GM12878 (cell line): ENCODE data around the gene CPLX4. TPM values are rescaled to one million over a fixed set of nuclear protein-coding genes. Genes with fewer than 3 reads are reported as not detected.

ENCODE experiments used
- ATAC-seq: fragments of 200-7000 bp; cut with Tn5 transposase; 3 replicates; pipeline ENCODE4 v1.9.1; 2020; ENCODE audit warnings: mild to moderate bottlenecking, moderate library complexity
- BruUV-seq: library from RNA; stranded (reverse); fragments of 400-500 nt; replicated peaks from 2 replicates; lab custom pipeline; 2021; lab: Mats Ljungman, UMichigan
- CTCF ChIA-PET: fragments of 300-600 bp; sonication (Branson Sonifier 250); formaldehyde crosslinking; extraction: SDS; loops from one replicate; lab custom pipeline; 2021; ENCODE audit warnings: inconsistent platforms; lab: Yijun Ruan, JAX
- POLR2A ChIA-PET: fragments of 350-600 bp; formaldehyde crosslinking; extraction: SDS; loops from one replicate; lab custom pipeline; 2021; ENCODE audit warnings: inconsistent platforms; lab: Charles Lee
- RAD21 ChIA-PET: fragments of 300-600 bp; sonication (Branson Sonifier 250); formaldehyde crosslinking; loops from one replicate; lab custom pipeline; 2023; ENCODE audit warnings: antibody characterized with exemption; ENCODE audit not compliant: unreplicated experiment; lab: Charles Lee
- SMC1A ChIA-PET: fragments of 300-600 bp; sonication (Branson Sonifier 250); formaldehyde crosslinking; loops from one replicate; lab custom pipeline; 2023; ENCODE audit not compliant: unreplicated experiment, uncharacterized antibody; lab: Charles Lee
- DNase-seq: peaks from one replicate; pipeline ENCODE4 v3.0.0-alpha.2; 2011; ENCODE audit warnings: low read depth, low spot score
- FAIRE-seq: peaks from 3 replicates; lab custom pipeline; 2011; peaks lifted over from hg19 to GRCh38; lab: Jason Lieb, UNC
- H2AFZ ChIP-seq: 2 replicates; pipeline ENCODE4 v1.6.0; 2011; ENCODE audit warnings: low read depth, low read length, control low read depth; ENCODE audit not compliant: control insufficient read depth
- H3K27ac ChIP-seq: 2 replicates; pipeline ENCODE4 v1.5.1; 2011; ENCODE audit warnings: control low read depth; ENCODE audit not compliant: control insufficient read depth, insufficient read depth
- H3K27me3 ChIP-seq, 2 experiments: replicated peaks in 1 of 2; 2 replicates each; pipeline versions ENCODE4 v1.6.0 to v1.6.1; 2011; ENCODE audit warnings: low read length in 1 of 2; ENCODE audit not compliant: control insufficient read depth in 2 of 2, insufficient read depth in 2 of 2
- H3K36me3 ChIP-seq, 2 experiments: 2 replicates each; pipeline ENCODE4 v1.5.1; 2011; ENCODE audit warnings: low read length in 1 of 2; ENCODE audit not compliant: control insufficient read depth in 2 of 2, insufficient read depth in 2 of 2
- H3K4me1 ChIP-seq: 2 replicates; pipeline ENCODE4 v1.6.1; 2011; ENCODE audit warnings: mild to moderate bottlenecking, low read length, moderate library complexity, mixed read lengths; ENCODE audit not compliant: control insufficient read depth, insufficient read depth
- H3K4me2 ChIP-seq: 2 replicates; pipeline ENCODE4 v1.6.0; 2011; ENCODE audit warnings: control low read depth; ENCODE audit not compliant: control insufficient read depth, insufficient read depth
- H3K4me3 ChIP-seq: fragments of 200-600 bp; sonication (generic); 2 replicates; pipeline ENCODE4 v1.5.1; 2016
- H3K79me2 ChIP-seq: 2 replicates; pipeline ENCODE4 v1.6.0; 2011; ENCODE audit warnings: low read length; ENCODE audit not compliant: control insufficient read depth, insufficient read depth
- H3K9ac ChIP-seq: 2 replicates; pipeline ENCODE4 v1.8.0; 2011; ENCODE audit warnings: low read length, control low read depth, mixed read lengths; ENCODE audit not compliant: control insufficient read depth, insufficient read depth
- H3K9me3 ChIP-seq: replicated peaks from 3 replicates; pipeline ENCODE4 v1.5.1; 2011; ENCODE audit warnings: mild to moderate bottlenecking, low read length; ENCODE audit not compliant: control insufficient read depth, insufficient read depth
- H4K20me1 ChIP-seq: 2 replicates; pipeline ENCODE4 v1.6.0; 2011; ENCODE audit not compliant: control insufficient read depth, insufficient read depth
- BCL11A ChIP-seq: IDR thresholded peaks from 2 replicates; pipeline ENCODE4 v1.6.1; 2011; ENCODE audit warnings: low read depth, low read length
- BMI1 ChIP-seq: fragments of 450-650 bp; IDR thresholded peaks from 2 replicates; pipeline ENCODE4 v1.6.1; 2016; ENCODE audit warnings: mild to moderate bottlenecking, moderate library complexity, borderline replicate concordance
- EED ChIP-seq: sonication (generic); IDR thresholded peaks from 2 replicates; pipeline ENCODE4 v1.6.1; 2016; ENCODE audit warnings: antibody characterized with exemption, low read depth
- EGR1 ChIP-seq, 2 experiments: IDR thresholded peaks; 1 replicate in 1 of 2; 2 replicates in 1 of 2; pipeline ENCODE4 v1.6.1; 2011 to 2012; ENCODE audit warnings: low read depth in 2 of 2, low read length in 2 of 2, borderline replicate concordance in 1 of 2, mild to moderate bottlenecking in 1 of 2, moderate library complexity in 1 of 2
- FOXK2 ChIP-seq: fragments of 450-650 bp; IDR thresholded peaks from 2 replicates; pipeline ENCODE4 v1.6.1; 2017; ENCODE audit warnings: mild to moderate bottlenecking, moderate library complexity
- JUNB ChIP-seq: IDR thresholded peaks from 2 replicates; pipeline ENCODE4 v1.6.1; 2016; ENCODE audit warnings: antibody characterized with exemption, mild to moderate bottlenecking
- JUND ChIP-seq: IDR thresholded peaks from 2 replicates; pipeline ENCODE4 v1.6.1; 2012; ENCODE audit warnings: low read depth, mild to moderate bottlenecking, low read length, improper control_type of control experiment, moderate library complexity
- POLR2AphosphoS5 ChIP-seq: IDR thresholded peaks from 2 replicates; pipeline ENCODE4 v1.6.1; 2011; ENCODE audit warnings: mild to moderate bottlenecking, low read length, inconsistent platforms
- POU2F2 ChIP-seq: IDR thresholded peaks from 3 replicates; pipeline ENCODE4 v1.6.1; 2011; ENCODE audit warnings: low read depth, mild to moderate bottlenecking, low read length, borderline replicate concordance
- PRDM15 ChIP-seq: fragments of 450-650 bp; formaldehyde crosslinking; IDR thresholded peaks from 2 replicates; pipeline ENCODE4 v1.4.0; 2020; ENCODE audit warnings: mild to moderate bottlenecking, moderate library complexity
- RB1 ChIP-seq: fragments of 450-650 bp; formaldehyde crosslinking; IDR thresholded peaks from 2 replicates; pipeline ENCODE4 v1.6.1; 2017; ENCODE audit warnings: mild to moderate bottlenecking, borderline replicate concordance
- RUNX3 ChIP-seq: IDR thresholded peaks from 2 replicates; pipeline ENCODE4 v1.6.1; 2012; ENCODE audit warnings: low read length, inconsistent platforms
- SREBF2 ChIP-seq: IDR thresholded peaks from 2 replicates; pipeline ENCODE4 v1.6.1; 2012; ENCODE audit warnings: mild to moderate bottlenecking, low read length
- SUZ12 ChIP-seq: fragments of 200-600 bp; sonication (generic); IDR thresholded peaks from one replicate; pipeline ENCODE4 v1.6.1; 2018; ENCODE audit warnings: antibody characterized with exemption, mild to moderate bottlenecking; ENCODE audit not compliant: unreplicated experiment
- TAF1 ChIP-seq: IDR thresholded peaks from 2 replicates; pipeline ENCODE4 v1.6.1; 2011; ENCODE audit warnings: mild to moderate bottlenecking, low read depth, low read length, borderline replicate concordance
- YBX1 ChIP-seq: fragments of 450-650 bp; IDR thresholded peaks from 2 replicates; pipeline ENCODE4 v1.6.1; 2016; ENCODE audit warnings: antibody characterized with exemption
- ZNF274 ChIP-seq: IDR thresholded peaks from one replicate; pipeline ENCODE4 v1.8.0; 2011; ENCODE audit not compliant: insufficient read length, insufficient read depth
- WGBS: methylation state at CpG from one replicate; pipeline ENCODE4 v1.1.6; 2016; ENCODE audit warnings: low lambda C conversion rate; ENCODE audit not compliant: insufficient replicate concordance, insufficient coverage; ENCODE audit errors: missing lambda C conversion rate; 5-methylcytosine and 5-hydroxymethylcytosine counted together
- in situ Hi-C: fragments of 300-500 bp; cut with MboI; formaldehyde crosslinking; loops from 9 replicates; pipeline ENCODE4 v1.14.3; 2018; ENCODE audit warnings: mixed read lengths
- intact Hi-C: fragments of 100-400 bp; cut with micrococcal nuclease; formaldehyde crosslinking; loops from one replicate; pipeline ENCODE4 v1.14.2; 2022; ENCODE audit not compliant: unreplicated experiment
- polyA plus RNA-seq, 11 experiments: library from polyadenylated mRNA; depleted of rRNA in 4 of 11; unstranded in 6 of 11; stranded (reverse) in 5 of 11; fragments of >200 nt; fragmentation: Nextera tagmentation in 4 of 11; fragmentation: Illumina TruSeq in 1 of 11; extraction: Ambion mirVana in 4 of 11; extraction: Trizol in 1 of 11; gene quantifications; 1 replicate in 1 of 11; 2 replicates in 10 of 11; pipeline versions ENCODE4 v1.2.1 to v1.2.3, GENCODE V29; 2011 to 2016; ENCODE audit warnings: inconsistent platforms in 2 of 11, missing spikeins in 2 of 11, low read depth in 1 of 11
- total RNA-seq, 4 experiments: library from RNA; depleted of rRNA in 3 of 4; stranded (reverse); fragments of >200 nt in 3 of 4; fragmentation: Illumina TruSeq in 1 of 4; extraction: Trizol in 1 of 4; gene quantifications; 2 replicates each; pipeline versions ENCODE4 v1.2.1 to v1.2.3, GENCODE V29; 2013 to 2021
- TF ChIP-seq, protein P1 (sequence below): fragments of 450-650 bp; IDR thresholded peaks from 2 replicates; pipeline ENCODE4 v1.6.1; 2014; ENCODE audit warnings: mild to moderate bottlenecking

CPLX4 gene
- total and polyA plus RNA-seq, 10 of the 15 experiments (the other 5 are each of a cell fraction or from before 2014, with no cell fraction given) = not detected

DNA sequence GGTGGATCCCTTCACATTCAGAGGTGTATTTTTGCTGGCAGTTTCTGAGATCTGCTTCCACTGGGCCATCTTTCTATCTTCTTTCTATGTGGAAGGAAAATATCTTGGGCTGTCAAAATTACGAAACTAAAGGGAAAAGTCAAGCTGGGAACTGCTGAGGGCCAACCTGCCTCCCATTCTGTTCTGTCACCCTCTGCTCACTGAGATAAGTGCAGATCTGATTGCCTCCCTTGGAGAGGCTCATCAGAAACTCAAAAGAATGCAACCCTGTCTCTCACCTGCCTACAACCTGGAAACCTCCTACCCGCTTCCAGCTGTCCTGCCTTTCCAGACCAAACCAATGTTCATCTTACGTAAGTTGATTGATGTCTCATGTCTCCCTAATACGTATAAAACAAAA is 71.7 kb downstream of the CPLX4 start:
- Histone ChIP-seq H3K27me3 (peaks cover 0 to 4% of the 10 kb centered on the region in 2 experiments; a peak in 1 of 4 replicates), H3K4me1 (no peaks in the 10 kb centered on the region), H3K4me3 (no peak overlapping the region), H3K36me3 (no peaks in the 10 kb centered on the region), H3K4me2 (no peak overlapping the region), H3K9me3 (no peaks in the 10 kb centered on the region), H2AFZ (no peak overlapping the region), H4K20me1 (no peaks in the 10 kb centered on the region), H3K27ac (no peak overlapping the region), H3K79me2 (no peaks in the 10 kb centered on the region), H3K9ac (no peak overlapping the region)
- intact Hi-C loops (loop anchor here (10.0 kb wide), 1 partner anchor 578 kb away; no protein-coding TSS in a partner anchor), in situ Hi-C loops (no loop called here)
- no peak for ATAC-seq
- CTCF ChIA-PET = no interaction called here
- WGBS = 21% methylated on average over 4 of the region's 4 CpGs
- BruUV-seq = no TSS peak
- SMC1A ChIA-PET = no interaction called here
- TF ChIP-seq BCL11A = no peak
- TF ChIP-seq YBX1 = no peak
- no peak for TF ChIP-seq FOXK2
- no peak for TF ChIP-seq JUND
- no peak for TF ChIP-seq PRDM15 (CRISPR knock-in tag)
- no peak for TF ChIP-seq EGR1 (IDR thresholded peaks at IDR 0.05; ENCODE audit: borderline replicate concordance in 1 of 2, low read depth in 2 of 2, low read length in 2 of 2)
- no peak for TF ChIP-seq RUNX3
- no peak for TF ChIP-seq SREBF2
- TF ChIP-seq JUNB = no peak
- no peak for TF ChIP-seq RB1
- no peak for TF ChIP-seq SUZ12
- no peak for TF ChIP-seq TAF1
- no peak for TF ChIP-seq BMI1
- no peak for TF ChIP-seq POLR2AphosphoS5
- TF ChIP-seq, protein P1, sequence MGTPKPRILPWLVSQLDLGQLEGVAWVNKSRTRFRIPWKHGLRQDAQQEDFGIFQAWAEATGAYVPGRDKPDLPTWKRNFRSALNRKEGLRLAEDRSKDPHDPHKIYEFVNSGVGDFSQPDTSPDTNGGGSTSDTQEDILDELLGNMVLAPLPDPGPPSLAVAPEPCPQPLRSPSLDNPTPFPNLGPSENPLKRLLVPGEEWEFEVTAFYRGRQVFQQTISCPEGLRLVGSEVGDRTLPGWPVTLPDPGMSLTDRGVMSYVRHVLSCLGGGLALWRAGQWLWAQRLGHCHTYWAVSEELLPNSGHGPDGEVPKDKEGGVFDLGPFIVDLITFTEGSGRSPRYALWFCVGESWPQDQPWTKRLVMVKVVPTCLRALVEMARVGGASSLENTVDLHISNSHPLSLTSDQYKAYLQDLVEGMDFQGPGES = no peak
- no peak for TF ChIP-seq ZNF274
- no peak for TF ChIP-seq EED
- TF ChIP-seq POU2F2 = no peak
- POLR2A ChIA-PET = no interaction called here
- no peak for DNase-seq
- no peak for FAIRE-seq
- RAD21 ChIA-PET = no interaction called here
